Neural progenitor cell (in vitro differentiated cells): ENCODE measurements around the gene CHST8. TPM values are rescaled to one million over a fixed set of nuclear protein-coding genes. Genes with fewer than 3 reads are reported as not detected.
"Not testable (repeated sequence)": the region's sequence is repeated elsewhere in the genome, so short reads cannot be mapped to it uniquely, and the experiment has no call there.

Experiments
- DNase-seq: peaks from one replicate; pipeline ENCODE4 v3.0.0-alpha.2; 2016; ENCODE audit warnings: low spot score
- H2AFZ ChIP-seq: fragments of 200-600 bp; sonication (generic); replicated peaks from 2 replicates; pipeline ENCODE4 v1.6.1; 2016; ENCODE audit warnings: antibody characterized with exemption
- H3F3A ChIP-seq: fragments of 200-600 bp; sonication (generic); 2 replicates; pipeline ENCODE4 v1.6.1; 2016; ENCODE audit warnings: antibody characterized with exemption, low read depth
- H3K27ac ChIP-seq: fragments of 200-600 bp; sonication (generic); 2 replicates; pipeline ENCODE4 v1.5.1; 2016; ENCODE audit warnings: mild to moderate bottlenecking
- H3K27me3 ChIP-seq: fragments of 200-600 bp; sonication (generic); 2 replicates; pipeline ENCODE4 v1.6.1; 2016; ENCODE audit warnings: mild to moderate bottlenecking, moderate library complexity
- H3K36me3 ChIP-seq: fragments of 200-600 bp; sonication (generic); 2 replicates; pipeline ENCODE4 v1.5.1; 2016
- H3K4me1 ChIP-seq: fragments of 200-600 bp; sonication (generic); 2 replicates; pipeline ENCODE4 v1.6.1; 2016; ENCODE audit warnings: mixed run types
- H3K4me2 ChIP-seq: fragments of 200-600 bp; sonication (generic); 2 replicates; pipeline ENCODE4 v1.6.1; 2016
- H3K4me3 ChIP-seq: fragments of 200-600 bp; sonication (generic); 2 replicates; pipeline ENCODE4 v1.5.1; 2016
- H3K79me2 ChIP-seq: fragments of 200-600 bp; sonication (generic); 2 replicates; pipeline ENCODE4 v1.6.1; 2016; ENCODE audit warnings: low read depth
- H3K9ac ChIP-seq: fragments of 200-600 bp; sonication (generic); 2 replicates; pipeline ENCODE4 v1.6.1; 2016
- H3K9me3 ChIP-seq: fragments of 200-600 bp; sonication (generic); 2 replicates; pipeline ENCODE4 v1.5.1; 2016; ENCODE audit warnings: low read depth
- H4K20me1 ChIP-seq: fragments of 200-600 bp; sonication (generic); 2 replicates; pipeline ENCODE4 v1.6.1; 2016; ENCODE audit warnings: low read depth
- H3K27ac Mint-ChIP-seq: 3 replicates; pipeline ENCODE4 v1.8.0; 2021; ENCODE audit warnings: mixed read lengths
- H3K27me3 Mint-ChIP-seq: 2 replicates; pipeline ENCODE4 v1.8.0; 2022; ENCODE audit warnings: low read depth, mild to moderate bottlenecking, inconsistent platforms, moderate library complexity, mixed read lengths; ENCODE audit not compliant: insufficient read depth
- H3K36me3 Mint-ChIP-seq: 3 replicates; pipeline ENCODE4 v1.8.0; 2021; ENCODE audit warnings: mixed read lengths
- H3K4me1 Mint-ChIP-seq: 3 replicates; pipeline ENCODE4 v1.8.0; 2021; ENCODE audit warnings: mixed read lengths
- H3K4me3 Mint-ChIP-seq: 3 replicates; pipeline ENCODE4 v1.8.0; 2021; ENCODE audit warnings: mild to moderate bottlenecking, moderate library complexity, mixed read lengths
- H3K9me3 Mint-ChIP-seq: 3 replicates; pipeline ENCODE4 v1.8.0; 2020; ENCODE audit warnings: mixed read lengths
- EZH2 ChIP-seq: fragments of 200-600 bp; sonication (generic); IDR thresholded peaks from 2 replicates; pipeline ENCODE4 v1.6.1; 2017; ENCODE audit warnings: antibody characterized with exemption, mild to moderate bottlenecking, moderate library complexity
- EZH2phosphoT487 ChIP-seq: fragments of 200-600 bp; sonication (generic); IDR thresholded peaks from 2 replicates; pipeline ENCODE4 v1.6.1; 2017; ENCODE audit warnings: antibody characterized with exemption
- total RNA-seq: library from RNA; depleted of rRNA; stranded (reverse); fragments of >200 nt; gene quantifications from 2 replicates; pipeline ENCODE4 v1.2.3, GENCODE V29; 2015; ENCODE audit warnings: low replicate concordance
- TF ChIP-seq, protein P1 (sequence below): fragments of 200-600 bp; sonication (generic); IDR thresholded peaks from 2 replicates; pipeline ENCODE4 v1.5.1; 2017; ENCODE audit warnings: antibody characterized with exemption, mild to moderate bottlenecking

CHST8 gene
- total RNA-seq, 1 donor from 2014 or later: 0.92 TPM

DNA sequence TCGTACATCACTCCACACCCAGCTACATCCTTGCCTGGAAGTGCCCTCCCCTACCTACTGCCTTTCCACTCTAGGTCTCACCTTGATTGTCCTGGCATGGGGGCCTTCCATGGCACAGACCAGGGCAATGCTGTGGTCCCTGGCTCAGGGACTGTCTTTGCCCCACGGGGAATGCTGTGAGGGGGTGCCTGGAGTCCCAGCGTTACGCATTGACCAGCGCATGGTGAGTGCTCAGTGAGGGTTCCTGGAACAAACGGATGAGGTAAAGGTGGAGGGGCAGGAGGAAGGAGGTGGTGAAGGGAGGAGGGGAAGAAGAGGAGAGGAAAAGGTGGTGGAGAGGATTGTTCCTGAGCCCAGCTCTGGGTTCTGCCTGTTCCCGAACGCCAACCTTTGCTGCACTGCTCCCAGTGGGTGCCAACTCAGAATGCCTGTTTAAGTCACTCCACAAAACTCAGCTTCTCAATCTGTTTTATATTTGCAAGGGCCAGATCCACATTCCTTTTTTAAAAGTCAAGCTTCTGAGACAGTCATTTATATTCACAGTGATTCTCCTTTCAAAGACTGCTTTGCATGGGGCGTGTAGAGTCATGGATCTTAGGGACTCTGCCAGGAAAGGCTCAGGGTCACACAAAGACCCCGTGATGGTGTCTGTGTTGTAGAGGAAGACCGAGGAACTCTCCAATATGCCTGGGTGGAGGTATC is 40.8 kb downstream of the CHST8 start:
- DNase-seq: no peak
- no peaks in the 10 kb centered on the region for H3F3A ChIP-seq
- H3K79me2 ChIP-seq: no peaks in the 10 kb centered on the region
- no peaks in the 10 kb centered on the region for H3K4me1 ChIP-seq
- no peaks in the 10 kb centered on the region for H3K27me3 ChIP-seq
- Mint-ChIP-seq H3K27me3 (peaks cover 10% of the 10 kb centered on the region), H3K27ac (peak overlapping the region; percentile 63), H3K9me3 (no peaks in the 10 kb centered on the region), H3K4me3 (no peak overlapping the region), H3K4me1 (no peaks in the 10 kb centered on the region), H3K36me3 (no peaks in the 10 kb centered on the region)
- H3K4me3 ChIP-seq: no peak overlapping the region
- no peak overlapping the region for H3K9ac ChIP-seq
- H3K9me3 ChIP-seq: no peaks in the 10 kb centered on the region
- no peaks in the 10 kb centered on the region for H3K36me3 ChIP-seq
- H4K20me1 ChIP-seq: no peaks in the 10 kb centered on the region
- H2AFZ ChIP-seq: no peak overlapping the region
- H3K27ac ChIP-seq: no peak overlapping the region
- H3K4me2 ChIP-seq: no peak overlapping the region
- TF ChIP-seq EZH2 (no peak), EZH2phosphoT487 (no peak)
- TF ChIP-seq, protein P1, sequence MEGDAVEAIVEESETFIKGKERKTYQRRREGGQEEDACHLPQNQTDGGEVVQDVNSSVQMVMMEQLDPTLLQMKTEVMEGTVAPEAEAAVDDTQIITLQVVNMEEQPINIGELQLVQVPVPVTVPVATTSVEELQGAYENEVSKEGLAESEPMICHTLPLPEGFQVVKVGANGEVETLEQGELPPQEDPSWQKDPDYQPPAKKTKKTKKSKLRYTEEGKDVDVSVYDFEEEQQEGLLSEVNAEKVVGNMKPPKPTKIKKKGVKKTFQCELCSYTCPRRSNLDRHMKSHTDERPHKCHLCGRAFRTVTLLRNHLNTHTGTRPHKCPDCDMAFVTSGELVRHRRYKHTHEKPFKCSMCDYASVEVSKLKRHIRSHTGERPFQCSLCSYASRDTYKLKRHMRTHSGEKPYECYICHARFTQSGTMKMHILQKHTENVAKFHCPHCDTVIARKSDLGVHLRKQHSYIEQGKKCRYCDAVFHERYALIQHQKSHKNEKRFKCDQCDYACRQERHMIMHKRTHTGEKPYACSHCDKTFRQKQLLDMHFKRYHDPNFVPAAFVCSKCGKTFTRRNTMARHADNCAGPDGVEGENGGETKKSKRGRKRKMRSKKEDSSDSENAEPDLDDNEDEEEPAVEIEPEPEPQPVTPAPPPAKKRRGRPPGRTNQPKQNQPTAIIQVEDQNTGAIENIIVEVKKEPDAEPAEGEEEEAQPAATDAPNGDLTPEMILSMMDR: no peak

DNA sequence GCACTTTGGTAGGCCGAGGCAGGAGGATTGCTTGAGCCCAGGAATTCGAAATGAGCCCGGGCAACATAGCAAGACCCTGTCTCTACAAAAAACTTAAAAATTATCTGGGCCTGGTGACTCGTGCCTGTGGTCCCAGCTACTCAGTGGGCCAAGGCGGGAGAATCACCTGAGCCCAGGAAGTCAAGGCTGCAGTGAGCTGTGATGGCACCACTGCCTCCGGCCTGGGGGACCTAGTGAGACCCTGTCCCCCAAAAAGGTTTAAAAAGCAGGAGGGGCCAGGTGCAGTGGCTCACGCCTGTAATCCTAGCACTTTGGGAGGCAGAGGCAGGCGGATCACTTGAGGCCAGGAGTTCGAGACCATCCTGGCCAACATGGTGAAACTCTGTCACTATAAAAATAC is 41.6 kb downstream of the CHST8 start:
- not testable (repeated sequence) for H2AFZ ChIP-seq, H3K9me3 ChIP-seq, H3K4me3 Mint-ChIP-seq, H3K36me3 Mint-ChIP-seq, H3K4me1 ChIP-seq, H3K4me3 ChIP-seq, H3K9me3 Mint-ChIP-seq, H3K27ac Mint-ChIP-seq, H3K9ac ChIP-seq, H4K20me1 ChIP-seq, H3K4me2 ChIP-seq, H3K27me3 ChIP-seq, H3K36me3 ChIP-seq, H3K79me2 ChIP-seq, DNase-seq, H3K4me1 Mint-ChIP-seq, H3K27ac ChIP-seq, H3F3A ChIP-seq
- H3K27me3 Mint-ChIP-seq: peaks cover 11% of the 10 kb centered on the region

DNA sequence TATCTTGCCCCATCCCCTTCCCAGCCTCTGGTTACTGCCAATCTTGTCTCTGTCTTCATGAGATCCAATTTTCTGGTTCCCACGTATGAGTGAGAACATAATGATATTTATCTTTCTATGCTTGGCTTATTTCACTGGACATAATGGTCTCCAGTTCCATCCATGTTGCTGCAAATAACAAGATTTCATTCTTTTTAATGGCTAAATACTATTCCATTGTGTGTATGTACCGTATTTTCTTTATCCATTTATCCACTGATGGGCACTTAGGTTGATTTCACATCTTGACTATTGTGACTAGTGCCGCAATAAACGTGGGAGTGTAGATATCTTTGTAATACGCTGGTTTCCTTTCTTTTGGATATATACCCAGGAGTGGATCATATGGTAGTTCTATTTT is 43.0 kb downstream of the CHST8 start:
- H3K4me3 ChIP-seq: no peak overlapping the region
- H3K27me3 Mint-ChIP-seq: peaks cover 13% of the 10 kb centered on the region
- TF ChIP-seq EZH2 (no peak), EZH2phosphoT487 (no peak)
- TF ChIP-seq, protein P1: no peak

DNA sequence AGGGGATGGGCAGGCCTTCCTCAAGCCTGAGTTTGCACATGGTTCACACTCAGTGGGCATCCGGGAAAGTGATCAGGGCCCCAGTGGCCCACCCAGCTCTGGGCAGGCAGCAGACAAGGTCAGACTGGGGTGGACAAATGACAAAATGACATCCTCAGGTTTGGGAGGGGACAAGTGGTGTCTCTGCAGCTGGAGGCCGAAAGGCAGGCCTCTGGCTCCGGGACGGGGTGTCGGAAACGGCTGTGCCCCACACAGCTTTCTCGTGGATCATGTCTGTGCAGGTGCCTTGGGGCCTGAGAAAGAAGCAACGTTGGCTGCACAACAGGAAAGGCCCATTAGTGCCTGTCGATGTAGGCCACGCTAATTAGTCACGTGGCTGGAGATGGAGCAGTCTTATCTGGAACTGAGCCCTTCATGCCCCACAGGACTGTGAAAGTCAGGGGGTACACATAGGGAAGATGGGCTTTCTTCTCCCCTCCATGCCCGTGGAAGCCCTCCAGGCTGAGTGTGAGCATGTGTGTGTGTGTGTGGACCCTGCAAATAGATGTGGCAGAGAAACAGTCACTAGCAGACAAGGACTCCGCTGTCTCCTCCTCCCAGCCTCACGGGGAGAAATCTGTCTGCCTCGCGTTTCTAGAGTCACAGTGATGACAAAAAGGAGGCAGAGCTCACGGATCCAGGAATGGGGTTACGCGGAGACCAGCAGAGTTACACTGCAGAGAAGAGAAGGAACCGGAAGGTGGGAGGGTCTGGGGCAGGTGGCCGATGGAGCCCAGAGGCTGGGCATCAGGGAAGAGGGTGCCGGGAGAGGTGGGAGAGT is 44.2 kb downstream of the CHST8 start:
- DNase-seq: no peak
- Histone ChIP-seq H3K27ac (no peak overlapping the region), H3K4me1 (no peaks in the 10 kb centered on the region), H3K4me2 (no peak overlapping the region), H3K9ac (no peak overlapping the region), H3K27me3 (no peaks in the 10 kb centered on the region), H3K79me2 (no peaks in the 10 kb centered on the region), H3K4me3 (no peak overlapping the region), H3K36me3 (no peaks in the 10 kb centered on the region), H3K9me3 (no peaks in the 10 kb centered on the region), H2AFZ (no peak overlapping the region), H3F3A (no peaks in the 10 kb centered on the region), H4K20me1 (no peaks in the 10 kb centered on the region)
- Mint-ChIP-seq H3K27ac (no peak overlapping the region), H3K9me3 (no peaks in the 10 kb centered on the region), H3K4me3 (no peak overlapping the region), H3K27me3 (peaks cover 10% of the 10 kb centered on the region), H3K4me1 (no peaks in the 10 kb centered on the region), H3K36me3 (no peaks in the 10 kb centered on the region)
- TF ChIP-seq, protein P1: no peak
- TF ChIP-seq EZH2phosphoT487 (no peak), EZH2 (no peak)

More for the DNA sequence above, 43.0 kb downstream of the CHST8 start:
- Mint-ChIP-seq H3K4me3 (no peak overlapping the region), H3K4me1 (no peaks in the 10 kb centered on the region), H3K9me3 (no peaks in the 10 kb centered on the region), H3K27ac (no peak overlapping the region), H3K36me3 (no peaks in the 10 kb centered on the region)
- DNase-seq: no peak
- Histone ChIP-seq H3K4me1 (no peaks in the 10 kb centered on the region), H3K79me2 (no peaks in the 10 kb centered on the region), H4K20me1 (no peaks in the 10 kb centered on the region), H3K9me3 (no peaks in the 10 kb centered on the region), H3K36me3 (no peaks in the 10 kb centered on the region), H3F3A (no peaks in the 10 kb centered on the region), H2AFZ (no peak overlapping the region), H3K4me2 (no peak overlapping the region), H3K27me3 (no peaks in the 10 kb centered on the region), H3K27ac (no peak overlapping the region), H3K9ac (no peak overlapping the region)
